ENCODE data around the gene SCO2.

The SCO2 gene

DNA sequence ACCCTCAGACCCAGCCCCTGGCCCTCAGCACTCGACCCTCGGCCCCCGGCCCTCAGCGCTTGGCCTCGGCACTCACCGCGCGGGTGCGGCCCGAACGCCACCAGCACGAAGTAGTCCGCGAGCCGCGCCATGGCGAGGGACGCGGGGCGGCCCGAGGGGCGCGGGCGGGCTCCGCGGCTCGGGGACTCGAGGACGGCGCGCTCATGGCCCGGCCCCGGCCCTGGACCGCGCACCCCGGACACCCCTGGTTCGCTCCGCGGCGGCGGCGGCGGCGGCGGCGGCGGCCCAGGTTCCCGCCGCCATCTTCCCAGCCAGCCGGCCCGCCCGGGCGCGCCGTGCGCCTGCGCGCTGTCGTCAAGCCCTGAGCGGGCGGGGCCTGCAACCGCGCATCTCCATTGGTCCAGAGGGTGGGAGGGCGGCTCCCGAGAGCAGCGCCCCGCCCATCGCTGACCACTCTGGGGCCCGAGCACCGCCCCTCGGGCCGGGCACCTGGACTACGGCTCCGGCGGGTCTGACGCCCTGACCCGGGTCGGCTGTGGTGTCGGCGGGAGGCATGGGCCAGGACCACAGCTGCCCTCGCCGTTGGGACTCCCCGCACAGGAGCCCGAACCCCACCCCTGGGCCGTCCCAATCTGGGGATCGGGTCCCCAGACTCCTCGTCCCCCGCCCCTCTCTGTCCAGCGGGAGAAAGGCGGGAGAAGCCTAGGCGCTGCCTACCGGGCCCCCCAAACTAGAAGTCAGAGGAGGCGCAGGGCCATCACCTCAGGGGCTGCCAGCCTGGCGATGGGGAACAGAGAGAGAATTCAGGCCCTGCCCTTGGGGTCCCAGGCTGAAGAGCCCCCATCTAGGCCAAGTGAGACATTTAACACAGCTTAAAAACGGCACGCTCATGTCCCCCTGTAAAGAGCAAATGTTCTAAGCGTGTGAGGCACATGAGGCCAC lies 50.4 kb downstream of the SCO2 start, which contains the start of gene SBF1:
SBF1 (minus strand) TSS at position 326 of the 942 bp plus-strand sequence; CDS start at position 131, 195 bp downstream.
- peak; percentile 86 to 93 for DNase-seq

DNA sequence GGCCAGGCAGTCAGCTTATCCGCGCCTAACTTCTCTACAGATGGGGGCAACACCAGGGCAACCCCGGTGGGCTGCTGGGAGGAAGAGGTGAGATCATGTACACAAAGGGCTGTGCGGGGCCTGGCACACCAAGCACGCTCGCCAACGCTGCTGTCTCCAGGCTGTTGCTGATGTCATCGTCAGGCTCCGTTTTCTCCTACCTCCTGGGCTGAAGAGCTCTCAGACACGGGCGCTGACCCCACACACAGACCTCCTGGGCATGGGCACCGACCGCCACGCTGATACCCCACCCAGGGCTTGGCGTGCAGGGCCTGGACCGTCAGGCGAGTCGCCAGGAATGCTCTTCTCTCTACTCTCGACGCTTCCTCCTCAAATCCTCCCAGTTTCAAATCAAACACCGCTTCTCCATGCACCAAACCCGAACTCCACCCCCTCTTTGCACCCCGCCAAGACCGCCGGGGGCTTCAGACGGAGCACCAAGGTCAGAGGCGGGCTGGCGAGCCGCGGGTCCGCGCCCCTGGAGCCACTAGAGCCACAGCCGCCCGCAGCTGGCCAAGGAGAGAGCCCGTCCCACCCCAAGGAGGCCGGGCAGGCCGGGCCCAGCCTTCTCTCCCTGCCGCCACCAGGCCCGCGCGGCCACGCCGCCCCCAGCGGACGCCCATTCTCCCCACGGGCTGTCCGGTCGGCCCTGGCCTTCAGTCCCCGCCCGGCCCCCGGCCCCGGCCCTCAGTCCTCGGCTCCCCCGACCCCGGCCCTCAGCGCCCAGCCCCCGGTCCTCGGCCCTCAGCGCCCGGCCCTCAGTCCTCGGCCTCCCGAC lies 51.3 kb downstream of the SCO2 start:
- peak; percentile 7 to 37 for DNase-seq
